Measurements from ENCODE around the gene UGT8. TPM values are rescaled to one million over a fixed set of nuclear protein-coding genes. Genes with fewer than 3 reads are reported as not detected.

The UGT8 gene
- total RNA-seq, 1 experiment from 2014 or later = 15.7 TPM

DNA sequence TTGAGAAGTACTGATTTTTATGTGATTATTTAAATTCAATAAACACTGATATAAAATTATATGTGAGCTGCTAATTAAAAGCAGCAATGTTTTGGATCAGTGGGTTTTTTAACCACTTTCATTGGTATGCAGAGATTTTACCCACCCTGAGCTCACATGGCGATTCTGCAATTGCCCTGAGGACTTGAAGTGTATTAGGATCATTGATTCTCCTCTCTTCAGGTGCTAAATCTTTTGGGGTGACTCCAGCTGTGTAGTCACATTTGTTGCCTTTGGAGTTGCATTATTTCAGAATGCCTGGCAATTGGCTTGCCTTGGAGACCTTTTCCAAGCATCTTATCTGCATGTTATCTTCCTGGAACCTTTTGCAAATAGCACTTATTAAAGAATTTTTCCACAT lies 51.3 kb downstream of the UGT8 start:
- Histone ChIP-seq H3K4me2 (ENCODE audit: insufficient read depth, insufficient read length, low read length) (no peak overlapping the region), H3K79me1 (ENCODE audit: insufficient read depth, low read depth, low read length, poor library complexity, severe bottlenecking) (no peaks in the 10 kb centered on the region), H3K23ac (ENCODE audit: insufficient read length, low read depth, low read length) (no peak overlapping the region), H3K4ac (ENCODE audit: low read depth, low read length) (no peak overlapping the region), H2AK5ac (ENCODE audit: insufficient read length, low read length) (no peak overlapping the region), H3K23me2 (ENCODE audit: insufficient read length, low read depth, low read length, poor library complexity, severe bottlenecking) (no peaks in the 10 kb centered on the region), H3K9ac (ENCODE audit: extremely low read depth, insufficient read length, low read length) (no peak overlapping the region), H3K79me2 (ENCODE audit: insufficient read depth, low read length) (no peaks in the 10 kb centered on the region), H4K20me1 (ENCODE audit: control insufficient read depth, insufficient read depth, insufficient read length) (no peaks in the 10 kb centered on the region), H3K27ac (ENCODE audit: insufficient read length, low read depth, low read length) (no peak overlapping the region), H2BK15ac (ENCODE audit: low read depth, low read length) (no peak overlapping the region), H3K18ac (ENCODE audit: insufficient read length, low read depth, low read length) (no peak overlapping the region), H2BK20ac (ENCODE audit: low read depth, low read length, poor library complexity, severe bottlenecking) (no peak overlapping the region), H2BK12ac (ENCODE audit: insufficient read length, low read depth, low read length) (no peak overlapping the region), H3K27me3 (ENCODE audit: insufficient read depth, low read length) (no peaks in the 10 kb centered on the region), H2AFZ (ENCODE audit: low read length) (no peak overlapping the region), H2BK5ac (ENCODE audit: insufficient read length, low read length) (no peak overlapping the region), H3K14ac (ENCODE audit: insufficient read depth, low read length) (no peak overlapping the region), H2BK120ac (ENCODE audit: low read depth, low read length, poor library complexity, severe bottlenecking) (no peak overlapping the region), H3K4me1 (ENCODE audit: insufficient read depth, low read length) (peaks cover 2% of the 10 kb centered on the region; the same call in 1 of the 2 replicates), H4K8ac (replicated peaks; ENCODE audit: insufficient read length, low read depth, low read length) (no peak overlapping the region), H4K5ac (ENCODE audit: insufficient read length, low read depth, low read length) (no peak overlapping the region), H3K9me3 (ENCODE audit: control insufficient read depth, low read depth, low read length) (no peaks in the 10 kb centered on the region), H4K91ac (ENCODE audit: insufficient read length, low read depth, low read length) (no peak overlapping the region), H3K56ac (ENCODE audit: insufficient read length, low read depth, low read length) (no peak overlapping the region), H3T11ph (ENCODE audit: low read length) (no peak overlapping the region)
- DNase-seq = no peak
- Mint-ChIP-seq H3K4me1 (peaks cover 25 to 26% of the 10 kb centered on the region in 2 experiments), H3K36me3 (ENCODE audit: insufficient read depth in 1 of 3, low read depth in 3 of 3) (no peaks in the 10 kb centered on the region; a peak in 1 of 7 replicates), H3K9me3 (no peaks in the 10 kb centered on the region), H3K27me3 (ENCODE audit: low read depth) (no peaks in the 10 kb centered on the region), H3K4me3 (no peak overlapping the region), H3K27ac (peak overlapping the region in 1 of 3 experiments; percentile 24; a peak in 2 of 7 replicates)
- TF ChIP-seq, protein P1, sequence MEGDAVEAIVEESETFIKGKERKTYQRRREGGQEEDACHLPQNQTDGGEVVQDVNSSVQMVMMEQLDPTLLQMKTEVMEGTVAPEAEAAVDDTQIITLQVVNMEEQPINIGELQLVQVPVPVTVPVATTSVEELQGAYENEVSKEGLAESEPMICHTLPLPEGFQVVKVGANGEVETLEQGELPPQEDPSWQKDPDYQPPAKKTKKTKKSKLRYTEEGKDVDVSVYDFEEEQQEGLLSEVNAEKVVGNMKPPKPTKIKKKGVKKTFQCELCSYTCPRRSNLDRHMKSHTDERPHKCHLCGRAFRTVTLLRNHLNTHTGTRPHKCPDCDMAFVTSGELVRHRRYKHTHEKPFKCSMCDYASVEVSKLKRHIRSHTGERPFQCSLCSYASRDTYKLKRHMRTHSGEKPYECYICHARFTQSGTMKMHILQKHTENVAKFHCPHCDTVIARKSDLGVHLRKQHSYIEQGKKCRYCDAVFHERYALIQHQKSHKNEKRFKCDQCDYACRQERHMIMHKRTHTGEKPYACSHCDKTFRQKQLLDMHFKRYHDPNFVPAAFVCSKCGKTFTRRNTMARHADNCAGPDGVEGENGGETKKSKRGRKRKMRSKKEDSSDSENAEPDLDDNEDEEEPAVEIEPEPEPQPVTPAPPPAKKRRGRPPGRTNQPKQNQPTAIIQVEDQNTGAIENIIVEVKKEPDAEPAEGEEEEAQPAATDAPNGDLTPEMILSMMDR (conservative IDR thresholded peaks at IDR 0.05) = no peak
- no CpG with 5 or more reads among the region's 1 CpG for WGBS (ENCODE audit: extremely low coverage, insufficient read length, low lambda C conversion rate)

Data from H9 (cell line).